Loucy (cell line): ENCODE measurements around the gene STX11.

Experiments used
- H2AFZ ChIP-seq: fragments of 200-600 bp; sonication (generic); 2 replicates; pipeline ENCODE4 v1.6.0; 2016; ENCODE audit warnings: antibody characterized with exemption, mild to moderate bottlenecking, low read length, moderate library complexity
- H3F3A ChIP-seq: fragments of 200-600 bp; 2 replicates; pipeline ENCODE4 v1.6.0; 2016; ENCODE audit warnings: antibody characterized with exemption, low read depth, mild to moderate bottlenecking
- H3K27me3 ChIP-seq: fragments of 200-600 bp; sonication (generic); 2 replicates; pipeline ENCODE4 v1.6.1; 2014; ENCODE audit warnings: low read length, mild to moderate bottlenecking; ENCODE audit not compliant: insufficient read depth, poor library complexity, severe bottlenecking
- H3K36me3 ChIP-seq: fragments of 200-600 bp; sonication (generic); 2 replicates; pipeline ENCODE4 v1.6.1; 2016; ENCODE audit warnings: low read length; ENCODE audit not compliant: insufficient read depth
- H3K4me1 ChIP-seq: fragments of 200-600 bp; sonication (generic); 2 replicates; pipeline ENCODE4 v1.5.1; 2014; ENCODE audit warnings: low read length, mild to moderate bottlenecking; ENCODE audit not compliant: insufficient read depth, poor library complexity, severe bottlenecking
- H3K4me2 ChIP-seq: fragments of 200-600 bp; sonication (generic); 2 replicates; pipeline ENCODE4 v1.6.0; 2014; ENCODE audit warnings: antibody characterized with exemption, low read length, low read depth, mild to moderate bottlenecking; ENCODE audit not compliant: poor library complexity, severe bottlenecking
- H3K4me3 ChIP-seq: fragments of 200-600 bp; sonication (generic); 2 replicates; pipeline ENCODE4 v1.5.1; 2014; ENCODE audit warnings: low read length, mild to moderate bottlenecking, mixed read lengths; ENCODE audit not compliant: poor library complexity, severe bottlenecking
- H3K79me2 ChIP-seq: fragments of 200-600 bp; sonication (generic); 2 replicates; pipeline ENCODE4 v1.6.1; 2014; ENCODE audit warnings: low read length; ENCODE audit not compliant: insufficient read depth
- H3K9ac ChIP-seq: fragments of 200-600 bp; sonication (generic); 2 replicates; pipeline ENCODE4 v1.6.0; 2014; ENCODE audit warnings: mild to moderate bottlenecking, low read depth, low read length, moderate library complexity; ENCODE audit not compliant: poor library complexity, severe bottlenecking
- H3K9me2 ChIP-seq: fragments of 200-600 bp; sonication (generic); replicated peaks from 2 replicates; pipeline ENCODE4 v1.6.1; 2016; ENCODE audit warnings: low read depth, low read length, mixed read lengths
- H3K9me3 ChIP-seq: fragments of 200-600 bp; sonication (generic); 2 replicates; pipeline ENCODE4 v1.6.1; 2014; ENCODE audit warnings: mild to moderate bottlenecking, antibody characterized with exemption, low read length, low read depth; ENCODE audit not compliant: insufficient read depth
- H4K20me1 ChIP-seq: fragments of 200-600 bp; sonication (generic); 2 replicates; pipeline ENCODE4 v1.6.0; 2014; ENCODE audit warnings: antibody characterized with exemption, low read length, mild to moderate bottlenecking; ENCODE audit not compliant: insufficient read depth, poor library complexity, severe bottlenecking
- CTCF ChIP-seq: fragments of 200-600 bp; sonication (generic); conservative IDR thresholded peaks from 2 replicates; pipeline ENCODE4 v1.5.1; 2014; ENCODE audit warnings: mild to moderate bottlenecking, antibody characterized with exemption, low read length
- EZH2phosphoT487 ChIP-seq: fragments of 200-600 bp; IDR thresholded peaks from 2 replicates; pipeline ENCODE4 v1.6.1; 2018; ENCODE audit warnings: antibody characterized with exemption, mild to moderate bottlenecking, moderate library complexity, borderline replicate concordance

STX11 gene

GRCh38 chr6:144190080-144190479 lies 39.8 kb downstream of the STX11 start:
- no peak overlapping the region for H3K4me3 ChIP-seq
- H3K27me3 ChIP-seq = no peaks in the 10 kb centered on the region
- H3F3A ChIP-seq = no peaks in the 10 kb centered on the region
- no peaks in the 10 kb centered on the region for H3K9me3 ChIP-seq
- TF ChIP-seq CTCF = no peak
- TF ChIP-seq EZH2phosphoT487 = no peak
- H3K9ac ChIP-seq = no peak overlapping the region
- H3K4me2 ChIP-seq = no peak overlapping the region
- H2AFZ ChIP-seq = no peak overlapping the region
- no peaks in the 10 kb centered on the region for H3K79me2 ChIP-seq
- no peaks in the 10 kb centered on the region for H3K9me2 ChIP-seq
- no peaks in the 10 kb centered on the region for H3K36me3 ChIP-seq
- no peaks in the 10 kb centered on the region for H4K20me1 ChIP-seq
- H3K4me1 ChIP-seq = no peaks in the 10 kb centered on the region

- H3K9me2 ChIP-seq = no peaks in the 10 kb centered on the region
- no peak overlapping the region for H3K9ac ChIP-seq
- no peak overlapping the region for H3K4me3 ChIP-seq
- TF ChIP-seq CTCF = no peak
- TF ChIP-seq EZH2phosphoT487 = no peak
- H3K36me3 ChIP-seq = no peaks in the 10 kb centered on the region
- no peak overlapping the region for H2AFZ ChIP-seq
- H4K20me1 ChIP-seq = no peaks in the 10 kb centered on the region
- peaks cover under 1% of the 10 kb centered on the region for H3K4me1 ChIP-seq
- no peaks in the 10 kb centered on the region for H3K79me2 ChIP-seq
- no peak overlapping the region for H3K4me2 ChIP-seq
- H3F3A ChIP-seq = no peaks in the 10 kb centered on the region
- H3K27me3 ChIP-seq = no peaks in the 10 kb centered on the region
- no peaks in the 10 kb centered on the region for H3K9me3 ChIP-seq
Measured at GRCh38 chr6:144190593-144190992, 40.3 kb downstream of the STX11 start.

- H2AFZ ChIP-seq = no peak overlapping the region
- H3K4me3 ChIP-seq = no peak overlapping the region
- no peaks in the 10 kb centered on the region for H3K9me2 ChIP-seq
- no peaks in the 10 kb centered on the region for H4K20me1 ChIP-seq
- H3K9me3 ChIP-seq = no peaks in the 10 kb centered on the region; the same call in 1 of the 2 replicates
- peaks cover 4% of the 10 kb centered on the region for H3K4me1 ChIP-seq
- no peak overlapping the region for H3K9ac ChIP-seq
- no peak for TF ChIP-seq CTCF
- H3K36me3 ChIP-seq = no peaks in the 10 kb centered on the region
- H3K79me2 ChIP-seq = no peaks in the 10 kb centered on the region
- H3K27me3 ChIP-seq = no peaks in the 10 kb centered on the region
- H3F3A ChIP-seq = no peaks in the 10 kb centered on the region
- H3K4me2 ChIP-seq = no peak overlapping the region
Measured at GRCh38 chr6:144193181-144193580, 42.9 kb downstream of the STX11 start.
